Stimulated activated CD8-positive, alpha-beta memory T cell treated with anti-CD3 and anti-CD28 coated beads, Interleukin-12 subunit alpha, Interleukin-12 subunit beta, amount 100 ng/mL, for 24 hours (primary cell): ENCODE results near the gene PCBD2.
"Not testable (repeated sequence)": the region's sequence is repeated elsewhere in the genome, so short reads cannot be mapped to it uniquely, and the experiment has no call there.

Experiments used
- DNase-seq: peaks from one replicate; pipeline ENCODE4 v3.0.0-alpha.2; 2020; ENCODE audit errors: extremely low read depth

The PCBD2 gene

GRCh38 chr5:134963098-134963497, 58.2 kb downstream of the PCBD2 start:
- no peak for DNase-seq

GRCh38 chr5:134964359-134965270, 59.7 kb downstream of the PCBD2 start:
- no peak for DNase-seq

GRCh38 chr5:134965271-134965825, 60.4 kb downstream of the PCBD2 start:
- no peak for DNase-seq

GRCh38 chr5:134967607-134968006, 62.7 kb downstream of the PCBD2 start, which contains the start of gene CATSPER3:
Gene CATSPER3 (plus strand): TSS chr5:134967907. CDS start chr5:134967992, 85 bp downstream.
- no peak for DNase-seq

- no peak for DNase-seq
Measured at GRCh38 chr5:134968055-134968454, 63.1 kb downstream of the PCBD2 start.

GRCh38 chr5:134969166-134969565, 64.2 kb downstream of the PCBD2 start:
- no peak for DNase-seq

- DNase-seq, result no peak
Measured at GRCh38 chr5:134975078-134975715, 70.3 kb downstream of the PCBD2 start.

- DNase-seq, result no peak
Measured at GRCh38 chr5:134975843-134976242, 70.9 kb downstream of the PCBD2 start.

GRCh38 chr5:134976841-134977240, 71.9 kb downstream of the PCBD2 start:
- no peak for DNase-seq

GRCh38 chr5:134979416-134979815, 74.5 kb downstream of the PCBD2 start:
- DNase-seq, result no peak

- DNase-seq, result no peak
Measured at GRCh38 chr5:134982230-134982629, 77.3 kb downstream of the PCBD2 start.

- DNase-seq, result no peak
Measured at GRCh38 chr5:134989266-134989830, 84.4 kb downstream of the PCBD2 start.

- not testable (repeated sequence) for DNase-seq
Measured at GRCh38 chr5:134990183-134990582, 85.3 kb downstream of the PCBD2 start.

GRCh38 chr5:134992148-134992547, 87.2 kb downstream of the PCBD2 start:
- DNase-seq, result no peak

GRCh38 chr5:134993161-134993560, 88.2 kb downstream of the PCBD2 start:
- no peak for DNase-seq

GRCh38 chr5:134994560-134995156, 89.7 kb downstream of the PCBD2 start:
- DNase-seq, result no peak

- DNase-seq, result no peak
Measured at GRCh38 chr5:134995850-134996402, 91.0 kb downstream of the PCBD2 start.

- DNase-seq, result no peak
Measured at GRCh38 chr5:134997015-134997414, 92.1 kb downstream of the PCBD2 start.

- DNase-seq, result not testable (repeated sequence)
Measured at GRCh38 chr5:134998068-134998467, 93.1 kb downstream of the PCBD2 start.

GRCh38 chr5:135004376-135004775, 99.4 kb downstream of the PCBD2 start:
- no peak for DNase-seq

GRCh38 chr5:135005076-135005475, 100.1 kb downstream of the PCBD2 start:
- DNase-seq, result no peak

GRCh38 chr5:135007305-135007704, 102.4 kb downstream of the PCBD2 start:
- no peak for DNase-seq
